Mesodermal cell (in vitro differentiated cells): Measurements from ENCODE around the gene C2orf74. TPM values are rescaled to one million over a fixed set of nuclear protein-coding genes. Genes with fewer than 3 reads are reported as not detected.
"Not testable (repeated sequence)": the region's sequence is repeated elsewhere in the genome, so short reads cannot be mapped to it uniquely, and the experiment has no call there.

Source experiments
- H3K27ac ChIP-seq: 2 replicates; pipeline ENCODE4 v1.7.0; 2013; ENCODE audit warnings: mild to moderate bottlenecking, low read depth, low read length, moderate library complexity; ENCODE audit not compliant: severe bottlenecking
- H3K36me3 ChIP-seq: 2 replicates; pipeline ENCODE4 v1.7.1; 2013; ENCODE audit warnings: mild to moderate bottlenecking, low read length, moderate library complexity; ENCODE audit not compliant: control insufficient read depth, insufficient read depth
- H3K4me1 ChIP-seq: one replicate; pipeline ENCODE4 v1.7.1; 2013; ENCODE audit warnings: mild to moderate bottlenecking, low read length; ENCODE audit not compliant: insufficient read depth, control insufficient read depth, poor library complexity, severe bottlenecking
- H3K4me3 ChIP-seq: 2 replicates; pipeline ENCODE4 v1.7.0; 2013; ENCODE audit warnings: low read length, control low read depth, mild to moderate bottlenecking; ENCODE audit not compliant: insufficient read depth, poor library complexity, severe bottlenecking; ENCODE audit errors: extremely low read depth
- H3K9me3 ChIP-seq: 2 replicates; pipeline ENCODE4 v1.7.1; 2013; ENCODE audit warnings: mild to moderate bottlenecking, low read length, moderate library complexity; ENCODE audit not compliant: control insufficient read depth
- WGBS, 2 experiments: methylation state at CpG; one replicate each; pipeline ENCODE4 v1.1.5; 2013; ENCODE audit warnings: missing lambda C conversion rate in 2 of 2; ENCODE audit not compliant: insufficient coverage in 2 of 2; 5-methylcytosine and 5-hydroxymethylcytosine counted together
- polyA plus RNA-seq, 2 experiments: library from polyadenylated mRNA; stranded (reverse); fragments of 50-300 nt; gene quantifications; one replicate each; pipeline ENCODE4 v1.2.3, GENCODE V29; 2013

C2orf74 gene
- polyA plus RNA-seq (2013, experiment 1 of 2) = 16.9 TPM
- polyA plus RNA-seq (2013, experiment 2 of 2) = 27.3 TPM

GRCh38 chr2:61161888-61162287, at the start of gene C2orf74:
C2orf74 (plus strand) TSS chr2:61162188; CDS start chr2:61162515, 327 bp downstream.
- H3K4me1 ChIP-seq = no peaks in the 10 kb centered on the region
- no peak within 1 kb of the TSS for H3K27ac ChIP-seq
- no peaks in the 10 kb centered on the region for H3K9me3 ChIP-seq
- H3K4me3 ChIP-seq = no peak within 1 kb of the TSS
- WGBS, 2 experiments = 94 to 100% methylated on average over 2 of the region's 5 CpGs
- H3K36me3 ChIP-seq = peaks cover 43% of the 10 kb centered on the region

GRCh38 chr2:61114147-61114546, 47.8 kb upstream of the C2orf74 start:
- 90 to 91% methylated on average over 5 of the region's 6 CpGs for WGBS, 2 experiments
- no peak overlapping the region for H3K4me3 ChIP-seq
- H3K27ac ChIP-seq = no peak overlapping the region
- no peaks in the 10 kb centered on the region for H3K4me1 ChIP-seq
- H3K9me3 ChIP-seq = peaks cover 19% of the 10 kb centered on the region
- peaks cover 82% of the 10 kb centered on the region for H3K36me3 ChIP-seq

DNA sequence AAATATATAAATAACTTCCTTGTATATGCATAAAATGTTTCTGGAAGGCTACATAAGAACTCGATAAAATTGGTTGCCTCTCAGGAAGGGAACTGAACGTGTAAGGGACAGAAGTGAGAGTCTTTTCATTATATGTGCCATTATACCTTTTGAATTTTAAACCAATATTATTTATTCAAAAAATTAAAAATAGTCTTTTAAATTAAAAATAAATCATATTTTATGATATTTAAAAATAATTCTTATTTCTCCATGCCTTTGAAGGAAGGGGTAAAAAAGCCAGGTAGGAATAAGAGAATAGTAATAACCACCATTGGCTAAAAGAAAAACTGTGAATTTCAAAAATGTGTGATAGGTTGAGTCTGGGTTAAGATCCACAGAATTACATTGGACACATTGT, 45.7 kb upstream of the C2orf74 start:
- no CpG with 5 or more reads among the region's 2 CpGs for WGBS, 2 experiments
- H3K9me3 ChIP-seq = peaks cover 19% of the 10 kb centered on the region
- H3K27ac ChIP-seq = no peak overlapping the region
- no peaks in the 10 kb centered on the region for H3K4me1 ChIP-seq
- peaks cover 67% of the 10 kb centered on the region for H3K36me3 ChIP-seq
- no peak overlapping the region for H3K4me3 ChIP-seq

DNA sequence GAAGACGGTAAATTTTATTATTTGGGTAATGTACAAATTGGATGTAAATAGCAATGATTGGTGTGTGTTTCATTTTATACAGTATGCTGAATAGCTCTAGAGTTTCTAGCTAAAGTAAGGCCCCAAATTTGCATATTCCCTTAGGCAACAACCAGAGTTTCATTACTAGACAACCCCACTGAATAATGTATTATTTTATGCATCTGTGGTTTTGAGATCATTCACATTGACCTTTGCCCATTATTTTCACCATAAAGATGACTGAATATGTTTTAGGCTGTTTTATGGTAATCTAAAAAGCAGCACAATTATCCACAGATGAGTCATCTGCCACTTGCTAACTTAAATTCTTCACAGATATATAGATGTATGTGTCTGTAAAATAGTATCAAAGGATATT, 44.5 kb upstream of the C2orf74 start:
- 100% methylated on average over 1 of the region's 1 CpG for WGBS, 2 experiments
- Histone ChIP-seq H3K27ac (no peak overlapping the region), H3K9me3 (peaks cover 13% of the 10 kb centered on the region), H3K4me3 (no peak overlapping the region), H3K36me3 (peaks cover 57% of the 10 kb centered on the region), H3K4me1 (no peaks in the 10 kb centered on the region)

- WGBS, 2 experiments = 86 to 100% methylated on average over 1 of the region's 3 CpGs
- no peaks in the 10 kb centered on the region for H3K9me3 ChIP-seq
- peaks cover 3% of the 10 kb centered on the region for H3K36me3 ChIP-seq
- no peak overlapping the region for H3K4me3 ChIP-seq
- H3K27ac ChIP-seq = no peak overlapping the region
- no peaks in the 10 kb centered on the region for H3K4me1 ChIP-seq
Observed at GRCh38 chr2:61125123-61125710, 36.8 kb upstream of the C2orf74 start.

DNA sequence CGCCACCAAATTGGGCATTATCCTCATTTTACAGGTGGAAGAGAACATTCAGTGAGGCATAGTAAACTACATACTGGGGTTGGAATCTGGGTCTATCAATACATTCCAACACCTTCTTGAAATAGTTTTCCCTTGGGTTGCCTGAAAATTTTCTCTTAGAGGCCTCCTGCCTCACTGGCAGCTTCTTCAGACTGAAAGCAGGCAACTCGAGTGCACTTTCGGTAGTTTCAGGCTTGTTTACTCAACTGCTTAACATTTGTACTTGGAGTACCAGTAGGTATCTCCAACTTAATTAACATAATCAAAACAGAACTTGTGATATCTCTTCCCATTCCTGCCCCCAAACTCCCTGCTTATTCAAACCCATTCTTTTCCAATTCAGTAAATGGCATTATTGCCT, 36.2 kb upstream of the C2orf74 start:
- H3K27ac ChIP-seq = no peak overlapping the region
- peaks cover 3% of the 10 kb centered on the region for H3K36me3 ChIP-seq
- H3K4me3 ChIP-seq = no peak overlapping the region
- WGBS, 2 experiments = 100% methylated on average over 1 of the region's 3 CpGs; no CpG with 5 or more reads in 1 of the 2 experiments
- H3K9me3 ChIP-seq = no peaks in the 10 kb centered on the region
- H3K4me1 ChIP-seq = no peaks in the 10 kb centered on the region

DNA sequence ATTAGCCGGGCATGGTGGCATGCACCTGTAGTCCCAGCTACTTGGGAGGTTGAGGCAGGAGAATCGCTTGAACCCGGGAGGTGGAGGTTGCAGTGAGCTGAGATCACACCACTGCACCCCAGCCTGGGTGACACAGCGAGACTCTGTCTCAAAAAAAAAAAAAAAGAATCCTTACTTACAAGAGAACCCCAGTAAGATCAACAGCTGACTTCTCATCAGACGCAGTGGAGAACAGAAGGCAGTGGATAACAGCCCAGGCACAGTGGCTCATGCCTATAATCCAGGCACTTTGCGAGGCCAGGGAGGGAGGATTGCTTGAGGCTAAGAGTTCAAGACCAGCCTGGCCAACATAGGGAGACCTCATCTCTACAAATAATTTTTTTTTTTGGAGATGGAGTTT, 33.9 kb upstream of the C2orf74 start:
- H3K36me3 ChIP-seq, H3K4me1 ChIP-seq, H3K27ac ChIP-seq, H3K9me3 ChIP-seq, H3K4me3 ChIP-seq: not testable (repeated sequence)
- no CpG with 5 or more reads among the region's 6 CpGs for whole genome bisulfite sequencing, 2 experiments

DNA sequence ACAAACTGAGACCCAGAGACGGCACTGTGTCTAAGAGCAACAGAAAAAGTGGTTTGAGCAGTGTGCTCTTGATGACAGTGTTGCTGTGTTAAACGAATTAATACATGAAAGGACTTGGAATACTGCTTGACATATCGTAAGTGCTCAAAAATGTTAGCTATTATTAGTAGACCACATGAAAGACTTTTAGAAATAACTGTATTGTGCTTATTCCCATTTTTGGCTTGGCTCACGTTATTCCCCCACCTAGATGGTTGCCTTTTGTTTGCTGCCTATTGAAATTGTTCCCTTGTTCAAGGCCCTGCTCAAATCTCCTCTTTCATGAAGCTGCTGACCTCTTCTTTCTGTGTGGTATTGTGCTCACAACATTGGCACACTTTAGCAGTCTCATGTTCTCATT, 27.8 kb upstream of the C2orf74 start:
- H3K9me3 ChIP-seq = no peaks in the 10 kb centered on the region
- 80 to 85% methylated on average over 3 to 4 of the region's 4 CpGs for WGBS, 2 experiments
- H3K4me3 ChIP-seq = no peak overlapping the region

DNA sequence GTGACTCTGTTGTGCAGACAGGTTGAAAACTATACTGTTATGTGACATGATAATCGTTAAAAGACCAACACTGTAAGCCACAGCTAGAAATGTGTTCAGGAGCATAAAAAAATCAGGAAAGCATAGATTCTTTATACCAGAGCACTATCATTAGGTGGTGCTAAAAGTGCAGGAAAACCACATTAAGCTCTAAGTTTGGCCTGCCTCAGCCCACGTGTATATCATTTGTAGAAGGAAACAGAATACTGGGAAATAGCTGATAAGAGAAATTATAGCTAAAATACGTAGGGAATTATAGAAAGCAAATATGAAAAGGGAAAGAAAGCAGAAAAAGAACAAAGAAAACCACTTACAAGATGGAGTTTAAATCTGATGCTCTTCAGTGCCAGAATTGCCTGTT, 26.5 kb upstream of the C2orf74 start:
- 67 to 76% methylated on average over 1 to 3 of the region's 3 CpGs for WGBS, 2 experiments
- Histone ChIP-seq H3K27ac (no peak overlapping the region), H3K9me3 (no peaks in the 10 kb centered on the region), H3K4me1 (no peaks in the 10 kb centered on the region), H3K36me3 (no peaks in the 10 kb centered on the region), H3K4me3 (no peak overlapping the region)

More for the DNA sequence above, 27.8 kb upstream of the C2orf74 start:
- H3K36me3 ChIP-seq = no peaks in the 10 kb centered on the region
- no peak overlapping the region for H3K27ac ChIP-seq
- no peaks in the 10 kb centered on the region for H3K4me1 ChIP-seq

DNA sequence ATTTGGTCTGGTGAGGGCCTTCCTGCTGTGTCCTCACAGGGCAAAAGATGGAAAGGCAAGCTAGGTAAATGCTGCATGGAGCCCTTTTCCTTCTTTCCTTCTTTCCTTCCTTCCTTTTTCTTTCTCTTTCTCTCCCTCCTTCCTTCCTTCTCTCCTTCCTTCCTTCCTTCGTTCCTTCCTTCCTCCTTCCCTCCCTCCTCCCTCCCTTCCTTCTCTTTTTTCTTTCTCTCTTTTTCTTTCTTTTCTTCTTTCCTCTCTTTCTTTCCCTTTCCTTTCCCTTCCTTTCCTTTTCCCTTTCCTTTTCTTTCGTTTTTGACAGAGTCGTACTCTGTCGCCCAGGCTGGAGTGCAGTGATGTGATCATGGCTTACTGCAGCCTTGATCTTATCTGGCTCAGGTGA, 23.1 kb upstream of the C2orf74 start:
- peaks cover 3% of the 10 kb centered on the region for H3K36me3 ChIP-seq
- 91 to 93% methylated on average over 1 to 2 of the region's 4 CpGs for WGBS, 2 experiments
- H3K4me1 ChIP-seq = no peaks in the 10 kb centered on the region
- no peaks in the 10 kb centered on the region for H3K9me3 ChIP-seq
- H3K4me3 ChIP-seq = no peak overlapping the region
- no peak overlapping the region for H3K27ac ChIP-seq

- H3K36me3 ChIP-seq = peaks cover 6% of the 10 kb centered on the region
- H3K9me3 ChIP-seq = peaks cover 3% of the 10 kb centered on the region
- 80% methylated on average over 1 of the region's 1 CpG; no CpG with 5 or more reads in 1 of the 2 experiments for WGBS, 2 experiments
Observed at GRCh38 chr2:61141151-61141550, 20.8 kb upstream of the C2orf74 start.

More at GRCh38 chr2:61141151-61141550, 20.8 kb upstream of the C2orf74 start:
- Histone ChIP-seq H3K4me3 (no peak overlapping the region), H3K27ac (no peak overlapping the region), H3K4me1 (peaks cover 3% of the 10 kb centered on the region)
